ENCODE results near the gene NCF4.

NCF4 gene

GRCh38 chr22:36923131-36923788, 62.5 kb downstream of the NCF4 start:
- no peak for TF ChIP-seq CTCF (IDR thresholded peaks at IDR 0.05)
- Histone ChIP-seq H3K36me3 (peaks cover 86% of the 10 kb centered on the region), H3K4me1 (ENCODE audit: control insufficient read depth in 1 of 2, insufficient read depth in 1 of 2, low read depth in 1 of 2, low read length in 1 of 2) (peaks cover 63 to 81% of the 10 kb centered on the region in 2 experiments), H3K27me3 (no peaks in the 10 kb centered on the region), H3K9me3 (no peaks in the 10 kb centered on the region), H3K27ac (peak overlapping the region; percentile 82), H3K4me3 (ENCODE audit: low read depth in 1 of 2, low read length in 1 of 2) (peak overlapping the region in 1 of 2 experiments; percentile 54)

GRCh38 chr22:36924151-36924698, 63.4 kb downstream of the NCF4 start:
- H3K27me3 ChIP-seq = no peaks in the 10 kb centered on the region
- H3K9me3 ChIP-seq = no peaks in the 10 kb centered on the region
- H3K36me3 ChIP-seq = peaks cover 89% of the 10 kb centered on the region
- no peak for TF ChIP-seq CTCF (IDR thresholded peaks at IDR 0.05)
- H3K4me3 ChIP-seq (ENCODE audit: low read depth in 1 of 2, low read length in 1 of 2) = no peak overlapping the region
- H3K4me1 ChIP-seq (ENCODE audit: control insufficient read depth in 1 of 2, insufficient read depth in 1 of 2, low read depth in 1 of 2, low read length in 1 of 2) = peaks cover 53 to 72% of the 10 kb centered on the region in 2 experiments
- H3K27ac ChIP-seq = peak overlapping the region; percentile 82

- no peaks in the 10 kb centered on the region for H3K27me3 ChIP-seq
- no peaks in the 10 kb centered on the region for H3K9me3 ChIP-seq
- TF ChIP-seq CTCF (IDR thresholded peaks at IDR 0.05) = no peak
- H3K4me3 ChIP-seq (ENCODE audit: low read depth in 1 of 2, low read length in 1 of 2) = no peak overlapping the region
- peaks cover 41 to 58% of the 10 kb centered on the region in 2 experiments for H3K4me1 ChIP-seq (ENCODE audit: control insufficient read depth in 1 of 2, insufficient read depth in 1 of 2, low read depth in 1 of 2, low read length in 1 of 2)
- H3K27ac ChIP-seq = peak overlapping the region; percentile 82
- peaks cover 92% of the 10 kb centered on the region for H3K36me3 ChIP-seq
These were observed 64.8 kb downstream of the NCF4 start for GRCh38 chr22:36925388-36926290.

- Histone ChIP-seq H3K36me3 (peaks cover 99% of the 10 kb centered on the region), H3K27me3 (no peaks in the 10 kb centered on the region), H3K4me1 (ENCODE audit: control insufficient read depth in 1 of 2, insufficient read depth in 1 of 2, low read depth in 1 of 2, low read length in 1 of 2) (peaks cover 34 to 51% of the 10 kb centered on the region in 2 experiments), H3K27ac (peak overlapping the region; percentile 82), H3K9me3 (no peaks in the 10 kb centered on the region), H3K4me3 (ENCODE audit: low read depth in 1 of 2, low read length in 1 of 2) (no peak overlapping the region)
- TF ChIP-seq CTCF (IDR thresholded peaks at IDR 0.05) = no peak
These were observed 65.5 kb downstream of the NCF4 start for GRCh38 chr22:36926309-36926708.

GRCh38 chr22:36926721-36927435, 66.1 kb downstream of the NCF4 start:
- Histone ChIP-seq H3K9me3 (no peaks in the 10 kb centered on the region), H3K36me3 (peaks cover 100% of the 10 kb centered on the region), H3K27me3 (no peaks in the 10 kb centered on the region), H3K4me1 (ENCODE audit: control insufficient read depth in 1 of 2, insufficient read depth in 1 of 2, low read depth in 1 of 2, low read length in 1 of 2) (peaks cover 28 to 45% of the 10 kb centered on the region in 2 experiments), H3K27ac (peak overlapping the region; percentile 82), H3K4me3 (ENCODE audit: low read depth in 1 of 2, low read length in 1 of 2) (no peak overlapping the region)
- no peak for TF ChIP-seq CTCF (IDR thresholded peaks at IDR 0.05)

Measured in neutrophil (primary cell).